ENCODE results near the gene ARCN1. TPM values are rescaled to one million over a fixed set of nuclear protein-coding genes. Genes with fewer than 3 reads are reported as not detected.
A peak's percentile ranks its signal among the peaks of the same experiment; 100 is the strongest.

The ARCN1 gene
- total RNA-seq, 4 donors from 2014 or later, result 61.4 to 81.2 (median 70.7) TPM

DNA sequence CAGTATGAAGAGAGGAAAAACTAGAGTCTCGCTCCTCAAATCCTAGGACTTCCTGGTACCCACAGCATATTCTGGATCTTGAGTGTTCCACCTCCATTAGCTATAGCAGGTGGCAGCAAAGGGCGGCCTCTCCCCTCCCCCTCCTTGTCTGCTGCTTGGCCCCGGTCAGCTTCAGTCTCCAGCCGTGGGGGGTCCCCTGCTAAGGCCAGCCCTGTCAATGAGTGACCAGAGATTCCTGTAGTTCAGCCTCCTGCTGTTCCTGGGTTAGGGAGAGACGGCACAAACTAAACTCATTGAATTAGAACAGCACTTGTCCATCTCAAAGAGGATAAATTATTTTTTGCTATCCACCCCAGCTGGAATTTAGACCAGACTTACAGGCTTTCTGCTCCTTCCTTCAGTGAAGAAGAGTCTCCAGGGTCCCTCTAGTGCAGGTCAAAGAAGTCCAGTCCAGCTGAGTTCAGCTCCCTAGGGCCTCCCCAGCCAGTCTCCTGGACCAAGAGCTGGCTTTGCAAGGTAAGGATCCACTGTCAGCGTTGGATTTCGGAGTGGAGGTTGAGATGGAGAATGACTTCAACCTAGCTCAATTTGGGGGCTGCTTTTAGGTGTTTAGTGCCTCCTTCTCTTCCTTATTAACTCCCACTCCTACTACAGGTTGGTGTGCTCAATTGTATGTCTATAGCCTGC lies 34.1 kb downstream of the ARCN1 start:
- WGBS, 2 donors, result 73 to 82% methylated on average over 5 to 7 of the region's 7 CpGs
- peak in 1 of 2 donors; percentile 75 for DNase-seq (ENCODE audit: low spot score in 2 of 2)
- intact Hi-C loops (cut with DNase I; ENCODE audit: low total_unique reads), result no loop called here
- no peak overlapping the region for H3K4me3 ChIP-seq (ENCODE audit: low read depth, poor library complexity, severe bottlenecking)
- no peak for TF ChIP-seq POLR2A (IDR thresholded peaks at IDR 0.05)
- TF ChIP-seq, protein P1, sequence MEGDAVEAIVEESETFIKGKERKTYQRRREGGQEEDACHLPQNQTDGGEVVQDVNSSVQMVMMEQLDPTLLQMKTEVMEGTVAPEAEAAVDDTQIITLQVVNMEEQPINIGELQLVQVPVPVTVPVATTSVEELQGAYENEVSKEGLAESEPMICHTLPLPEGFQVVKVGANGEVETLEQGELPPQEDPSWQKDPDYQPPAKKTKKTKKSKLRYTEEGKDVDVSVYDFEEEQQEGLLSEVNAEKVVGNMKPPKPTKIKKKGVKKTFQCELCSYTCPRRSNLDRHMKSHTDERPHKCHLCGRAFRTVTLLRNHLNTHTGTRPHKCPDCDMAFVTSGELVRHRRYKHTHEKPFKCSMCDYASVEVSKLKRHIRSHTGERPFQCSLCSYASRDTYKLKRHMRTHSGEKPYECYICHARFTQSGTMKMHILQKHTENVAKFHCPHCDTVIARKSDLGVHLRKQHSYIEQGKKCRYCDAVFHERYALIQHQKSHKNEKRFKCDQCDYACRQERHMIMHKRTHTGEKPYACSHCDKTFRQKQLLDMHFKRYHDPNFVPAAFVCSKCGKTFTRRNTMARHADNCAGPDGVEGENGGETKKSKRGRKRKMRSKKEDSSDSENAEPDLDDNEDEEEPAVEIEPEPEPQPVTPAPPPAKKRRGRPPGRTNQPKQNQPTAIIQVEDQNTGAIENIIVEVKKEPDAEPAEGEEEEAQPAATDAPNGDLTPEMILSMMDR (IDR thresholded peaks at IDR 0.05), result no peak

- intact Hi-C loops (cut with DNase I; ENCODE audit: low total_unique reads), result no loop called here
- WGBS, 2 donors, result 65 to 71% methylated on average over 7 of the region's 7 CpGs
- TF ChIP-seq POLR2A (IDR thresholded peaks at IDR 0.05), result no peak
- TF ChIP-seq, protein P1 (IDR thresholded peaks at IDR 0.05), result no peak
- no peak overlapping the region for H3K4me3 ChIP-seq (ENCODE audit: low read depth, poor library complexity, severe bottlenecking)
- no peak for DNase-seq (ENCODE audit: low spot score in 2 of 2)
Observed at GRCh38 chr11:118606844-118607228, 34.6 kb downstream of the ARCN1 start.

DNA sequence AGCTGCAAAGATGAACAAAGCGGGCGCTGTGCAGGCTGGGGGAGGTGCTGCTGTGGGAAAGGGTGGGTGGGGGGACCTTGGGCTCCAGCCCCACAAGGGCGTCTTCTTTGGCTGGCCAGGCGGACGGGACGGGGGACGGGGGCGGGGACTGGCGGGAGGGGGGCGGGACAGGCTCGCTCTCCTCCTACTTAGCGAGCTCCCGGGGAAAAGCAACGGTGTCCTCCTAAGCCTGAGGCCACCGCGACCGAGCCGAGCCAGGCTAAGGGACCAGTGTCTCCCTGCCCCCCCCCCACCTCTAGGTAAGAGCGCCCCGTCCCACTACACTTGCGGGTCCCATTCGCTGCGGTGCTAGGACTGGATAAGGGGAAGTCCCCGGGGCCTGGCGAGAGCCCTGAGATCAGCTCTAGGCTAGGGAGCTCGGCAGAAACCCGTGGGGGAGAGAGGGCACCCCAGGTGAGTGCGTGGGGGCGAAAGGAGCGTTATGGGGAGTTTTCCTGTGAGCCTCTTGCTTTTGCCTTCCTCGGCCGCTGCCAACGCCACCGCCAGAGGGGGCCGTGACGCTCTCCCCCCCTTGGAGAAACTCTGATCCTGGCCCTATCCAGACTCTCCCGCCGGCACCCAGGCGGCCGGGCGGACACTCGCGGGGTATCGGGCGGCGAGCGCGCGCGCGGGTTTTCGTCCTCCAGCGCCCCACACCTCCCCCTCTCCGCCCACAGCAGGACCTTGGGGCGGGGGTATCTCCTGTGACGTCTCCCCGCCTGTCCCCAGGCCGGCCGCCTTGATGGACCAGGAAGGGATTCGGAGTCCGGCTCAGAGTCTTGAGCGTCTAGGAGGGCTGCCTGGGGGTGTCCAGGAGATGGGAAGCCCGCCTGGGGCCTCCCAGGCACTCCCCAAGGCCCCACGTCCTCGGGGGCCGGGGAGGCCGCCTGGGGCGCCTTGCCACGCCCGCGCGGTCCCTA lies 35.5 kb downstream of the ARCN1 start, which contains the start of gene PHLDB1:
Gene PHLDB1 (plus strand): TSS at position 215 of the 959 bp plus-strand sequence. CDS start 6,222 bp downstream, outside the sequence.
- peak within 1 kb of the TSS; percentile 46 for H3K4me3 ChIP-seq (ENCODE audit: low read depth, poor library complexity, severe bottlenecking)

GRCh38 chr11:118608360-118609227 lies 36.4 kb downstream of the ARCN1 start:
- TF ChIP-seq POLR2A (IDR thresholded peaks at IDR 0.05), result no peak
- TF ChIP-seq, protein P1 (IDR thresholded peaks at IDR 0.05), result no peak
- peak overlapping the region; percentile 46 for H3K4me3 ChIP-seq (ENCODE audit: low read depth, poor library complexity, severe bottlenecking)
- DNase-seq (ENCODE audit: low spot score in 2 of 2), result peak in 1 of 2 donors; percentile 96
- WGBS, 2 donors, result 14 to 21% methylated on average over 35 to 48 of the region's 69 CpGs
- intact Hi-C loops (cut with DNase I; ENCODE audit: low total_unique reads), result no loop called here

More for the DNA sequence above, 35.5 kb downstream of the ARCN1 start, which contains the start of gene PHLDB1:
- intact Hi-C loops (cut with DNase I; ENCODE audit: low total_unique reads), result no loop called here
- peak in 1 of 2 donors; percentile 92 for DNase-seq (ENCODE audit: low spot score in 2 of 2)
- WGBS, 2 donors, result 2% methylated on average over 40 to 62 of the region's 72 CpGs
- TF ChIP-seq POLR2A (IDR thresholded peaks at IDR 0.05), result no peak
- TF ChIP-seq, protein P1 (IDR thresholded peaks at IDR 0.05), result no peak
